Upper lobe of left lung (tissue), 4 donors: ENCODE data around the gene TOR1B.

Experiments
- POLR2A ChIP-seq, 4 donors: fragments of 450-650 bp; IDR thresholded peaks; one replicate each; pipeline ENCODE4 v1.5.1; 2016 to 2017; ENCODE audit warnings: antibody characterized with exemption in 4 of 4, mild to moderate bottlenecking in 2 of 4
- POLR2AphosphoS5 ChIP-seq, 2 donors: sonication (generic); formaldehyde crosslinking; IDR thresholded peaks; one replicate each; pipeline ENCODE4 v1.5.1; 2017; ENCODE audit warnings: antibody characterized with exemption in 2 of 2
- TF ChIP-seq, protein P1 (sequence below), 6 experiments: fragments of 450-650 bp in 4 of 6; fragments of 200-600 bp in 2 of 6; sonication (generic) in 2 of 6; IDR thresholded peaks; one replicate each; pipeline ENCODE4 v1.5.1; 2016 to 2019; ENCODE audit warnings: antibody characterized with exemption in 6 of 6

DNA sequence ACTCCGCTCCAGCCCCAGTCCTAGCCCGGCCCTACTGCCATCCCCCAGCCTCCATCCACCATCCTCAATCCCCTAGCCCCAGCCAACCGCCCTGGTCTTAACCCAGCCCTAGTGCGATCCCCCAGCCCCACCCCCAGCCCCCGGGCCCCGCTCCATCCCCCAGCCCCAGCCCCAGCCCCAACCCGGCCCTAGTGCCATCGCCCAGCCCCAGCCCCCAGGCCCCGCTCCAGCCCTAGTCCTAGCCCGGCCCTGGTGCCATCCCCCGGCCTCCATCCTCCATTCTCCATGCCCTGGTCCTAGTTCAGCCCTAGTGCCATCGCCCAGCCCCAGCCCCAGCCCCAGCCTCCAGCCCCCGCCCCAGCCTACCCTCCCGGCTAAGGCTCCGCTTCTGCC is 20.6 kb downstream of the TOR1B start:
- TF ChIP-seq POLR2A (IDR thresholded peaks at IDR 0.05) (no peak), POLR2AphosphoS5 (IDR thresholded peaks at IDR 0.05) (no peak)
- TF ChIP-seq, protein P1, sequence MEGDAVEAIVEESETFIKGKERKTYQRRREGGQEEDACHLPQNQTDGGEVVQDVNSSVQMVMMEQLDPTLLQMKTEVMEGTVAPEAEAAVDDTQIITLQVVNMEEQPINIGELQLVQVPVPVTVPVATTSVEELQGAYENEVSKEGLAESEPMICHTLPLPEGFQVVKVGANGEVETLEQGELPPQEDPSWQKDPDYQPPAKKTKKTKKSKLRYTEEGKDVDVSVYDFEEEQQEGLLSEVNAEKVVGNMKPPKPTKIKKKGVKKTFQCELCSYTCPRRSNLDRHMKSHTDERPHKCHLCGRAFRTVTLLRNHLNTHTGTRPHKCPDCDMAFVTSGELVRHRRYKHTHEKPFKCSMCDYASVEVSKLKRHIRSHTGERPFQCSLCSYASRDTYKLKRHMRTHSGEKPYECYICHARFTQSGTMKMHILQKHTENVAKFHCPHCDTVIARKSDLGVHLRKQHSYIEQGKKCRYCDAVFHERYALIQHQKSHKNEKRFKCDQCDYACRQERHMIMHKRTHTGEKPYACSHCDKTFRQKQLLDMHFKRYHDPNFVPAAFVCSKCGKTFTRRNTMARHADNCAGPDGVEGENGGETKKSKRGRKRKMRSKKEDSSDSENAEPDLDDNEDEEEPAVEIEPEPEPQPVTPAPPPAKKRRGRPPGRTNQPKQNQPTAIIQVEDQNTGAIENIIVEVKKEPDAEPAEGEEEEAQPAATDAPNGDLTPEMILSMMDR (IDR thresholded peaks at IDR 0.05): no peak
